Activated CD8-positive, alpha-beta memory T cell treated with anti-CD3 and anti-CD28 coated beads, Interleukin-2, amount 50 U/mL, for 24 hours (primary cell): ENCODE data around the gene TENM4.
"Not testable (repeated sequence)": the region's sequence is repeated elsewhere in the genome, so short reads cannot be mapped to it uniquely, and the experiment has no call there.

Experiments
- DNase-seq: peaks from one replicate; pipeline ENCODE4 v3.0.0-alpha.2; 2020; ENCODE audit errors: extremely low read depth

Gene TENM4

GRCh38 chr11:78645226-78646202 is 795.3 kb downstream of the TENM4 start:
- DNase-seq = peak; percentile 26

DNA sequence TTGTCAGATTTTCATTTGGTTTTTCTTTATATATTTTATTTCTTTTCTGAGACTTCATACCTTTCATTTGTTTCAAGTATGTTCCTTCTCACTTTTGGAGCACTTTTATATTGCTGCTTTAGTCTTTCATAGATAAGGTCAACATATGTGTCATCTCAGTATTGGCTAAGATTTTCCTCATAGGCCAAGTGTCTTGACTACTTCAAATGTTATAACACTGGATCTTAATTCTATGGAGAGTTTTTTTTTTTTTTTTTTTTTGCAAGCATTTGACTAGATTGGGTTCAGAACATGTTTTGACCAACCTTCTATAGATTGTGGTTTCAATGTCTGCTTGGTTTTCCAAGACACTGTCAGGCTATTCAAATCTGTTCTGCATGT is 797.2 kb downstream of the TENM4 start:
- DNase-seq = no peak

- DNase-seq = no peak
Measured at GRCh38 chr11:78642979-78643675, 797.7 kb downstream of the TENM4 start.

GRCh38 chr11:78641541-78641940 is 799.3 kb downstream of the TENM4 start:
- DNase-seq = no peak

GRCh38 chr11:78638704-78639380 is 802.0 kb downstream of the TENM4 start:
- DNase-seq = no peak

DNA sequence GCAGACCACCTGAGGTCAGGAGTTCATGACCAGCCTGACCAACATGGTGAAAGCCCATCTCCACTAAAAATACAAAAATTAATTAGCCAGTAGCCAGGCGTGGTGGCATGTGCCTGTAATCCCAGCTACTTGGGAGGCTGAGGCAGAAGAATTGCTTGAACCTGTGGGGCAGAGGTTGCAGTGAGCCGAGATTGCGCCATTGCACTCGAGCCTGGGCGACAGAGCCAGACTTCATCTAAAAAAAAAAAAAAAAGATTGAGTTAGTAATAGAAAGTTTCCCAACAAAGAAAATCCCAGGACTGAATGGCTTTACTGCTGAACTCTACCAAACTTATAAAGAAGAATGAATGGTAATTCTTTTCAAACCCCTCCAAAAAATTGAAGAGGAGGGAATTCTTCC is 803.3 kb downstream of the TENM4 start:
- not testable (repeated sequence) for DNase-seq

GRCh38 chr11:78635814-78636506 is 804.9 kb downstream of the TENM4 start:
- DNase-seq = no peak

DNA sequence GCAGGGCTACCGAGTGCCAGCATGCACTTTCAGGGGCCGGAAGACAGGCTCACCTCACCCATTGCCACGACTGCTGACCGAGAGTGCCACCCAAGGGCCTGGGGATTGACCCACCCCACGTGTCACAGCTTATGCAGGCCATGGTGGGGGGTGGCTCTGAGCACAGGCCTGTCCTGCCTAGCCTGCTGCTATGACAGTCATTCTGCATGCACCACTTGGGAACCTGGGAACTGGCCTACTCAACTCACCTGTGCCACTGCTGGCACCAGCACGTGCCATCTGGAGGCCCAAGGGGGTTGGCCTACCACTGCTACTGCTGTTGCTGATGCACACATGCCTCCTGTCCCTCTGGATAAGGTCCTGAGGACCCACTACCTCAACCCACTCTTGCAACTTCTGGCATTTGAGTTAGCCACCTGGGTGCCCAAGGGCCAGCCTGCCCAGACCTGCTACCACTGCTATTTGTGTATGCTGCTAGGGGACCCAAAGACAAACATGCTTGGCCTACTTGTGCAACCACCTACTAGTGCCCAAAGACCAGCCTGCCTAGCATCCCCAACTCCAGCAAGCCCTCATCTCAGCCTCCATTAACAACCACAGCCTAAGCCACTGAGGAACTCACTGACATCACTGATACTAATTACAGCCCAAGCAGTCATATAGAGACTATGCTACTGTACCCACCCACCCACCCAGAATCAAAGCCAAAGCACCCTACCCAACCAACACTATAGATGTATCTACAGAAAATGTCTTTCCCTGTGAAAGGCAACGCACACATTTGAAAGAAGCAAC is 807.1 kb downstream of the TENM4 start:
- DNase-seq = no peak

DNA sequence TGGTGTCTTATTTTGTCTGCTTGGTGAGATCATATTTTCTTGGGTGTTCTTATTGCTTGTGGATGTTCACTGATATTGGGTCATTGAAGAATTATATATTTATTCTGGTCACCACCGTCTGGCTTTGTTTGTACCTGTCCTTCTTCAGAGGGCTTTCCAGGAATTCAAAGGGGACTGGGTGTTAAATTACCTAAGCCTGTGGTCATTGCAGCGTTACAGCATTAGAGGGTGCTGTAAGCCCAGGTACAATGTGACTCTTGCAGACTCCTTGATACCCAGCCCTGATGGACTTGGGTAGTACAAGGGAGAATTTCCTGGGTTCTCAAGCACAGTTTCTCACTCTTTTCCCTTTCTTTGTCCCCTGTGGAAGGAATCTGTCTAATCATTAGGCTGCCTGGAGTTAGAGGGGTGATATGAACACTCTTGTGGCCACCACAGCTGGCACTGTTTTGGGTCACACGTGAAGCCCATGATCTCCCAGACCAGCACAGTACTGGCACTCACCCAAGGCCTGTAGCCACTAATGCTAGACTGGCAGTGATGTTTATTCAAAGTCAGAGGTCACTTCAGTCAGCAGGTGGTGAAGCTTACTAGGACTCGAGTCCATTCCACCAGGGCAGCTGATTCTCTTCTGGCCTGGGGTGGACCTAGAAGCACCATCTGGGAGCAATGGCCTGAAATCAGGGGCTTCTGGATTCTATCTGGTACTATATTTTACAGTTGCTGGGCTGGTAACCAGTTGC is 810.1 kb downstream of the TENM4 start:
- no peak for DNase-seq

GRCh38 chr11:78630155-78630554 is 810.7 kb downstream of the TENM4 start:
- no peak for DNase-seq

DNA sequence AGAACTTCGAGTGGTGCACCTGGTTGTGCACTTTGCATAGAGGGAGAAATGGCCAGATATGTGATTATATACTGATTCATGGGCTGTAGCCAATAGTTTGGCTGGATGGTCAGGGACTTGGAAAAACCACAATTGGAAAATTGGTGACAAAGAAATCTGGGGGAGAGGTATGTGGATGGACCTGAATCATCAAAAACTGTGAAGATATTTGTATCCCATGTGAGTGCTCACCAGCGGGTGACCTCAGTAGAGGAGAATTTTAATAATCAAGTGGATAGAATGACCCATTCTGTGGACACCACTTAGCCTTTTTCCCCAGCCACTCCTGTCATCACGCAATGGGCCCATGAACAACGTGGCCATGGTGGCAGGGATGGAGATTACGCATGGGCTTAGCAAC is 818.2 kb downstream of the TENM4 start:
- DNase-seq = no peak

DNA sequence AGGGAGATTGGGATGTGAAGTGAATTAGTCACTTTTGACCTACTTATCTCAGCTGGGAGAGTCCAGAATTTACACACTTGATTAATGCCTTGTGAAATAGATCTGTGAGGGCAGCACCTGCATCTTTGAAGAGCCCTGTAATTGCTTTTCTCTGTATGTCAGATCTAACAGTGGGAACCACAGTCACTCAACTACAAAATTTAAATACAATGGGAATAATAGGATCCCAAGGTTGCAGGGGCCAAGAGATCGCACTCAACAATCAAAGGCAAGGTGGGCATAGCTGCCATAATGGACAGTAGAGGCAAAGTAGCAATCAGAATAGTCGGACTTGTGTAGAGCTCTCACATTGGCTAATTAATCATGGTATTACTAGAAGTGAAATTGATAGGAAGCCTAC is 820.7 kb downstream of the TENM4 start:
- DNase-seq = no peak

GRCh38 chr11:78615724-78616123 is 825.1 kb downstream of the TENM4 start:
- no peak for DNase-seq

DNA sequence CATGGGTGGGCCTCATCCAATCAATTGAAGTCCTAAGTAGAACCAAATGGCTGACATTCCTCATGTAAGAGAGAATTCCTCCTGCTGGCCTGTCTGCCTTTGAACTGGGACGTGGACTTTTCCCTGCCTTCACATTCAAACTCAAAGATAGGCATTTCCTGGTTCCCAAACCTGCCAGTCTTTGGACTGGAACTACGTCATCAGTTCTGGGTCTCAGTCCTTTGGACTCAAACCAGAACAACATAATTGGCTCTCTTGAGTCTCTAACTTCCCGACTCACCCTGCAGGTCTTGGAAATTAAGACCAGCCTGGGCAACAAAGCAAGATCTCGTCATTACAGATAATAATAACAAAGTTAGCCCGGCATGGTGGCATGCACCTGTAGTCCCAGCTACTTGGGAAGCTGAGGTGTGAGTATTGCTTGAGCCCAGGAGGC is 827.4 kb downstream of the TENM4 start:
- DNase-seq = no peak

DNA sequence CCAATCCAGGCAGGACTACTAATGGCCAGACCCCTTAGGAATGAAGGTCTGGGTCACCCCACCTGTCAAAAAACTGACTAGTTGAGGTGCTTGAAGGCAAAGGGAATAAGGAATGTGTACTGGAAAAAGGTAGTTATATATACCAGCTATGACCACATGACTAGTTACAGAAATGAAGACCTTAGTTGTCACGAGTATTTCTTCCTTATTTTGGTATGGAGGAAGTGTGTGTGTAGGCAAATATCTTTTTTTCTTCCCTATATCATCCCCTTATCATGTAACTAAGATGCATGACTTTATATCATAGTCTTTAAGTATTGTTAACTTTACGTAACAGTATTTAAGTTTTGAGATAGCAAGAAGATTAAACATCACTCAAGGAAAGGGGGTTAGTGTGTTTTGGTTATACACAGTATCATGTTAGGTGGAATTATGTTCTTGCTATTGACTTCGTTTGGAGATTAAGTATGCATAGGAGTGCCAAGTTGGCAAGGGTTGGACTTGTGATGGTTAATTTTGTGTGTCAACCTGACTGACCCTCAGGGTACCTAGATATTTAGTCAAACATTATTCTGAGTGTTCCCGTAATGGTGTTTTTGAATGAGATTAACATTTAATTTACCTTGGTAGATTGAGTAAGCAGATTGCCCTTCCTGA is 828.0 kb downstream of the TENM4 start:
- no peak for DNase-seq

- DNase-seq = not testable (repeated sequence)
Measured at GRCh38 chr11:78609321-78609720, 831.5 kb downstream of the TENM4 start.

GRCh38 chr11:78607696-78608095 is 833.1 kb downstream of the TENM4 start:
- no peak for DNase-seq

GRCh38 chr11:78606667-78607066 is 834.2 kb downstream of the TENM4 start:
- no peak for DNase-seq

DNA sequence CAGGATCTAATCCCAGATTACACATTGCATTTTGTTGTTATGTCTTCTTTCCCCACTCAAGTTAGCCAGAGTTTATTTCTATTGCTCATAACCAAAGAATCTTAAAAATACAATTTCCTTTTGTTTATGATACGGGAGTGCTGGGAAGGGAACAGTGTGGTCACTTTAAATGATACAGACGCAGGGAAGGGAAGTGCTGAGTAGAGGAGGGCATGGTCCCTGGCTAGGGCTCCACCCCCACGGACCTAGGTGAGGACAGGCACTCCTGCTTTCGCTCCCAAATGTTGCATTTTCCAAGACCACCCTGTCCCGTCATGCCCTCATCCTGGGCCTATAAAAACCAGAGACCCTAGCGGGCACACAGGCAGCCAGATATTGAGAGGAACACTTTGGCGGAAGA is 835.5 kb downstream of the TENM4 start:
- no peak for DNase-seq

DNA sequence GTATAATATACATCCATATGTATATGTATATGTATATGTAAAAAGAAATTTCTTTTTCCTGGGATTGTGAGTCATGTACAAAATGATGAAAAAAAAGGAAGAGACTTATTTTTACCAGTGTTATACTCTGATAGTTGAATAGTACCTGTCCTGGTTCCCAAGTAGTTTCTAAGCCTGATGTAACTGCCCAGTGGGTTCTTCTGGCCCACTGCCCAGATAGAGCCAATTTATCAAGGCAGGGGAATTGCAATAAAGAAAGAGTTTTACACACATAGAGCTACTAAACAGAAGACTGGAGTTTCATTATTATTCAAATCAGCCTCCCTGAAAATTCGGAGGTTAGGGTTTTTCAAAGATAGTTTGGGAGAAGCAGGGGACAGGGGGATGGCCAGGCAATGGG is 837.0 kb downstream of the TENM4 start:
- no peak for DNase-seq
